Jurkat, Clone E6-1 (cell line): ENCODE results near the gene CNTN6.
"Not testable (repeated sequence)": the region's sequence is repeated elsewhere in the genome, so short reads cannot be mapped to it uniquely, and the experiment has no call there.

Experiments
- DNase-seq: peaks from one replicate; pipeline ENCODE4 v3.0.0-alpha.2; 2011; ENCODE audit warnings: low read depth, low spot score
- H3K4me3 ChIP-seq: 2 replicates; pipeline ENCODE4 v1.5.1; 2011; ENCODE audit warnings: mild to moderate bottlenecking, low read length, control low read depth, moderate library complexity

CNTN6 gene

DNA sequence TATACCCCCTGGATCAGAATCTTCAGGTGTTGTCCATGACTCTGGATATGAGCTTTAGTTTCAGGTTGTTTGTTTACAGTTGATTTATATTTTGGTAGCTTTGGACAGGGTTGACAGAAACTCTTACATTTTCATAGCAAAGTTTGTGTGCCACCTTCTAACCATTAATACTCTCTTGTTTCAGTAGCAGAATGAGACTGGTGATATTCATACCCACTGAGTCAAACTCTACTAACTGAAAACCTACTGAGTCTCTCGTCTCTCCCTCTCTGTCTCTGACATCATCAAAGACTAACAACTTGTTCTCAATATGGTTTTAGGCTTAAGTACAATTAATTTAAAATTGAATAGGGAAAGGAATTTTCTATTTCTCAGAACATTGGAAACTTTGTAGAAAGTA is 282.3 kb downstream of the CNTN6 start:
- H3K4me3 ChIP-seq: no peak overlapping the region
- DNase-seq: no peak

GRCh38 chr3:1380926-1381646 is 288.3 kb downstream of the CNTN6 start:
- H3K4me3 ChIP-seq: no peak overlapping the region
- DNase-seq: no peak

GRCh38 chr3:1381647-1382036 is 288.8 kb downstream of the CNTN6 start:
- no peak for DNase-seq
- no peak overlapping the region for H3K4me3 ChIP-seq

GRCh38 chr3:1387396-1387905 is 294.6 kb downstream of the CNTN6 start:
- H3K4me3 ChIP-seq, DNase-seq: not testable (repeated sequence)

DNA sequence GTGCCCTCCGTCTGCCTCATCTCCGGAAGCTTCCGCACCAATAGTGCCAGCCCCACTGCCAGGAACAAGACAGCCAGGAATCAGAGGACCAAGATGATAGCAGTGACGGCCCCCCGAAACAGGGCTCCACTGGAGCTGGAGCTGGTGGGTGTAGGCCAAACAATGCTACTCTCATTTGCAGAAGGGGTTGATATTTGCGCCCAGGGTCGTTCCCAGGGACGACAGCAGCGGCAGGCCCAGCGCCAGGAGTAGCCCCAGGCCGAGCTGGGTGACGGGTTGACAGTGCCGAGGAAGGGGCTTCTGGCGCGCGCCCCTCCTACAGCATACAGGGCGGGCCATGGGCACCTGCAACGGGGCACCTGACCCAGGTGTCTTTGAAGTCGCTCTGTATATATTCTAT is 301.4 kb downstream of the CNTN6 start:
- DNase-seq: no peak
- no peak overlapping the region for H3K4me3 ChIP-seq

- DNase-seq: no peak
- no peak overlapping the region for H3K4me3 ChIP-seq
Observed at GRCh38 chr3:1400571-1400970, 307.7 kb downstream of the CNTN6 start.

- no peak for DNase-seq
- no peak overlapping the region for H3K4me3 ChIP-seq
Observed at GRCh38 chr3:1404270-1404962, 311.6 kb downstream of the CNTN6 start.

- no peak overlapping the region for H3K4me3 ChIP-seq
- DNase-seq: no peak
Observed at GRCh38 chr3:1406250-1406649, 313.4 kb downstream of the CNTN6 start.

DNA sequence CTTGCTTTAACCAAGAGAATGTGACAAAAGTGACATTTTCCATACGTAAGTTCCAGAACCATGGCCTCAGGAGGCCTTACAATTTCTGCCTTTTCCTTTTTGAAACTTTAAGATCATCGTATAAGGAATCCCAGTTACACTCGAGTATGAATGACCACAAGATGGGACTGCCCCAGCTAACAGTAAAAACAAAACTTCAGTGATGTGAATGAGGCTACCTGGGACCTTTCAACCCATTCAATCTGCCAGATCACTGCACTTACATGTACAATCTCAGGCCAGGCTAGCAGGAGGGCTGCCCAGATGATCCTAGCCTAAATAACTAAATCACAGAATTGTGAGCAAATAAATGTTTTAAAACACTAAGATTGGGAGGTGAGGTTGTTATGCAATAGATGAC is 328.8 kb downstream of the CNTN6 start:
- no peak overlapping the region for H3K4me3 ChIP-seq
- DNase-seq: no peak

GRCh38 chr3:1423566-1424089 is 330.8 kb downstream of the CNTN6 start:
- no peak overlapping the region for H3K4me3 ChIP-seq
- no peak for DNase-seq

DNA sequence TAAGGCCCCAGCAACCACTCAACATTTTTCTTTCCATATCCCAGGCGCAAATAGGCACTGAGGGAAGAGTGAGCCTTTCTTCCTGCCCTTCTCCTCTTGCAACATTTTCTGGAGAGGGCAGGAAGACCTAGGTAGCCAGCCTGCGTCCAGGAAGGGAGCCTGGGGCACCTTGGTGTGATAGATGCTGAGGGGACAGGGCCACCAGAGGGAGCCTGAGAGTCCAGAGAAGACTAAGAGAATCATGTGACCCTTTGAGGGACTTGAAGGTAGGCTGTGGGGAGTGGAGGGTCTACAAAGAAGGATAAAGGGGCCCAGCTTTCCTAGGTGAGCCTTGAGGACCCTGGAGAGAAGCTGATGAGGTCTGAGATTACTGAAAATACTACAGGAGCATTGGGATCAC is 346.6 kb downstream of the CNTN6 start:
- no peak overlapping the region for H3K4me3 ChIP-seq
- DNase-seq: peak; percentile 7

GRCh38 chr3:1442271-1442670 is 349.4 kb downstream of the CNTN6 start:
- no peak overlapping the region for H3K4me3 ChIP-seq
- DNase-seq: no peak

DNA sequence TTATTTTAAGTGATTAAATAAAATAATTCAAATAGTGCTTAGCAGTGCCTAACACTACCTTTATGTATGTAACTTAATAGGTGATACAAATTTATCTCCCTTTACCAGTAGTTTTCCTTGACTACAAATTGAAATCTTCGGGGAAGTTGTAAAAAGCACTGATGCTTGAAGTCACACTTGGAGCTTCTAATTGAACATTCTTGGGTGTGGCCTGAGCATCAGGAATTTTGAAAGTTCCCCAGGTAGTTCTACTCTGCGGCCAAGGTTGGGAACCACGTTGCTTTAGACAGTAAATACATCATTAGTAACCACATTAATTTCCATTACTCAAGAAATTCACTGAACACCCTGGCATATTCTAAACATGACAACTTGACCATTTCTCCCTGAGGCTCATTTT is 351.4 kb downstream of the CNTN6 start:
- DNase-seq: no peak
- H3K4me3 ChIP-seq: no peak overlapping the region

GRCh38 chr3:1446531-1446930 is 353.7 kb downstream of the CNTN6 start:
- H3K4me3 ChIP-seq: no peak overlapping the region
- DNase-seq: no peak

GRCh38 chr3:1447452-1447851 is 354.6 kb downstream of the CNTN6 start:
- H3K4me3 ChIP-seq: no peak overlapping the region
- DNase-seq: no peak

GRCh38 chr3:1448443-1448842 is 355.6 kb downstream of the CNTN6 start:
- DNase-seq: no peak

More at GRCh38 chr3:1448443-1448842, 355.6 kb downstream of the CNTN6 start:
- no peak overlapping the region for H3K4me3 ChIP-seq
